ENCODE measurements around the gene AASDH.

DNA sequence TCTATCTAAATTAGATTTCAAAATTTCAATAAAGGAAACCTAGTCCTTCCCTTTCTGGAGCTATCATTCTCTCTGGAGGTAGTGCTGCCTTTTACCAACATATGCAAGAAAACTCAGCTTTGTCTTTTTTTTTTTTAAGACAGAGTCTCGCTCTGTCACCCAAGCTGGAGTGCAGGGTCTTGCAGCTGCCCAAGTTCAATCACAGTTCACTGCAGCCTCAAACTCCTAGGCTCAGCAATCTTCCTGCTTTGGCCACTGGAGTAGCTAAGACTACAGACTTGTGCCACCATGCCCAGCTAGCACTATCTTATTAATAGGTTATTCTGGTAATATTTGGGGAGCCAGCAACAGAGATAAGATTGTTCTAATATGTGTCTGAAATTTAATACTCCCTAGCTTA, 12.3 kb downstream of the AASDH start:
- TF ChIP-seq, protein P1, sequence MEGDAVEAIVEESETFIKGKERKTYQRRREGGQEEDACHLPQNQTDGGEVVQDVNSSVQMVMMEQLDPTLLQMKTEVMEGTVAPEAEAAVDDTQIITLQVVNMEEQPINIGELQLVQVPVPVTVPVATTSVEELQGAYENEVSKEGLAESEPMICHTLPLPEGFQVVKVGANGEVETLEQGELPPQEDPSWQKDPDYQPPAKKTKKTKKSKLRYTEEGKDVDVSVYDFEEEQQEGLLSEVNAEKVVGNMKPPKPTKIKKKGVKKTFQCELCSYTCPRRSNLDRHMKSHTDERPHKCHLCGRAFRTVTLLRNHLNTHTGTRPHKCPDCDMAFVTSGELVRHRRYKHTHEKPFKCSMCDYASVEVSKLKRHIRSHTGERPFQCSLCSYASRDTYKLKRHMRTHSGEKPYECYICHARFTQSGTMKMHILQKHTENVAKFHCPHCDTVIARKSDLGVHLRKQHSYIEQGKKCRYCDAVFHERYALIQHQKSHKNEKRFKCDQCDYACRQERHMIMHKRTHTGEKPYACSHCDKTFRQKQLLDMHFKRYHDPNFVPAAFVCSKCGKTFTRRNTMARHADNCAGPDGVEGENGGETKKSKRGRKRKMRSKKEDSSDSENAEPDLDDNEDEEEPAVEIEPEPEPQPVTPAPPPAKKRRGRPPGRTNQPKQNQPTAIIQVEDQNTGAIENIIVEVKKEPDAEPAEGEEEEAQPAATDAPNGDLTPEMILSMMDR (conservative IDR thresholded peaks at IDR 0.05; ENCODE audit: low read depth, low read length) = no peak
- TF ChIP-seq RCOR1 (IDR thresholded peaks at IDR 0.05; ENCODE audit: insufficient replicate concordance, low read length) (no peak), BHLHE40 (IDR thresholded peaks at IDR 0.05; ENCODE audit: low read depth, low read length) (no peak), SMC3 (IDR thresholded peaks at IDR 0.05; ENCODE audit: low read depth, low read length) (no peak), POLR2A (IDR thresholded peaks at IDR 0.05; ENCODE audit: low read depth, low read length) (no peak), MAFK (IDR thresholded peaks at IDR 0.05; ENCODE audit: low read depth, low read length) (no peak), NFE2L2 (IDR thresholded peaks at IDR 0.05; ENCODE audit: low read depth, low read length) (no peak), MXI1 (IDR thresholded peaks at IDR 0.05; ENCODE audit: borderline replicate concordance, low read depth, low read length) (no peak), RAD21 (IDR thresholded peaks at IDR 0.05; ENCODE audit: low read length) (no peak)
- TF ChIP-seq, protein P2, sequence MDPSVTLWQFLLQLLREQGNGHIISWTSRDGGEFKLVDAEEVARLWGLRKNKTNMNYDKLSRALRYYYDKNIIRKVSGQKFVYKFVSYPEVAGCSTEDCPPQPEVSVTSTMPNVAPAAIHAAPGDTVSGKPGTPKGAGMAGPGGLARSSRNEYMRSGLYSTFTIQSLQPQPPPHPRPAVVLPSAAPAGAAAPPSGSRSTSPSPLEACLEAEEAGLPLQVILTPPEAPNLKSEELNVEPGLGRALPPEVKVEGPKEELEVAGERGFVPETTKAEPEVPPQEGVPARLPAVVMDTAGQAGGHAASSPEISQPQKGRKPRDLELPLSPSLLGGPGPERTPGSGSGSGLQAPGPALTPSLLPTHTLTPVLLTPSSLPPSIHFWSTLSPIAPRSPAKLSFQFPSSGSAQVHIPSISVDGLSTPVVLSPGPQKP (IDR thresholded peaks at IDR 0.05; ENCODE audit: borderline replicate concordance, low read depth, low read length) = no peak

Data from IMR-90 (cell line).